HepG2 (cell line): ENCODE measurements around the gene GYS1. TPM values are rescaled to one million over a fixed set of nuclear protein-coding genes. Genes with fewer than 3 reads are reported as not detected.

Experiments used
- ATAC-seq: fragments of 200-7000 bp; cut with Tn5 transposase; 3 replicates; pipeline ENCODE4 v1.9.1; 2020; ENCODE audit warnings: mild to moderate bottlenecking, moderate library complexity
- Bru-seq: library from RNA; stranded (reverse); fragments of 400-500 nt; gene quantifications from one replicate; lab custom pipeline; 2021; lab: Mats Ljungman, UMichigan
- BruChase-seq, 2 experiments: library from RNA; stranded (reverse); fragments of 400-500 nt; gene quantifications; one replicate each; lab custom pipeline; 2021; lab: Mats Ljungman, UMichigan
- BruUV-seq: library from RNA; stranded (reverse); fragments of 400-500 nt; replicated peaks from 2 replicates; lab custom pipeline; 2021; lab: Mats Ljungman, UMichigan
- CTCF ChIA-PET: fragments of 300-600 bp; formaldehyde crosslinking; extraction: SDS; loops from one replicate; lab custom pipeline; 2021; ENCODE audit warnings: low total read pairs, inconsistent platforms, low intra/inter-chr PET ratio; lab: Yijun Ruan, JAX
- POLR2A ChIA-PET: fragments of 350-600 bp; sonication (Branson Sonifier 250); formaldehyde crosslinking; loops from one replicate; lab custom pipeline; 2020; ENCODE audit warnings: antibody characterized with exemption, inconsistent platforms; lab: Yijun Ruan, JAX
- DNase-seq: peaks from one replicate; pipeline ENCODE4 v3.0.0-alpha.2; 2015; ENCODE audit warnings: low spot score
- FAIRE-seq: peaks from 3 replicates; lab custom pipeline; 2011; peaks lifted over from hg19 to GRCh38; lab: Jason Lieb, UNC
- H2AFZ ChIP-seq: one replicate; pipeline ENCODE4 v1.6.1; 2011; ENCODE audit warnings: low read length, inconsistent platforms
- H3K27ac ChIP-seq: fragments of 300-600 bp; 3 replicates; pipeline ENCODE4 v1.8.0; 2011; ENCODE audit warnings: mixed run types, mild to moderate bottlenecking, mixed read lengths, low read length, inconsistent platforms; ENCODE audit not compliant: insufficient read depth; ENCODE audit errors: extremely low read length
- H3K27me3 ChIP-seq, 2 experiments: fragments of 200-600 bp in 1 of 2; 2 replicates in 1 of 2; 3 replicates in 1 of 2; pipeline versions ENCODE4 v1.6.0 to v1.8.0; 2011; ENCODE audit warnings: low read length in 2 of 2, mild to moderate bottlenecking in 2 of 2, moderate library complexity in 2 of 2, inconsistent platforms in 1 of 2; ENCODE audit not compliant: insufficient read depth in 2 of 2, control insufficient read depth in 1 of 2
- H3K36me3 ChIP-seq, 2 experiments: fragments of 200-600 bp in 1 of 2; replicated peaks in 1 of 2; 2 replicates in 1 of 2; 3 replicates in 1 of 2; pipeline versions ENCODE4 v1.5.1 to v1.8.0; 2011; ENCODE audit warnings: low read length in 2 of 2, inconsistent platforms in 1 of 2; ENCODE audit not compliant: insufficient read depth in 2 of 2, control insufficient read depth in 1 of 2
- H3K4me1 ChIP-seq: 2 replicates; pipeline ENCODE4 v1.5.1; 2012; ENCODE audit warnings: low read length, inconsistent platforms; ENCODE audit not compliant: insufficient read depth
- H3K4me2 ChIP-seq: 2 replicates; pipeline ENCODE4 v1.6.0; 2011; ENCODE audit warnings: low read depth, low read length, inconsistent platforms
- H3K4me3 ChIP-seq, 3 experiments: fragments of 200-600 bp in 1 of 3; sonication (generic), shearing (Covaris generic) in 1 of 3; replicated peaks in 1 of 3; 2 replicates each; pipeline ENCODE4 v1.5.1; 2011 to 2016; ENCODE audit warnings: low read length in 3 of 3, inconsistent platforms in 2 of 3, low read depth in 2 of 3, mild to moderate bottlenecking in 2 of 3, control low read depth in 1 of 3, mixed read lengths in 1 of 3; ENCODE audit not compliant: insufficient read depth in 1 of 3
- H3K79me2 ChIP-seq: one replicate; pipeline ENCODE4 v1.6.1; 2011; ENCODE audit warnings: low read length, inconsistent platforms; ENCODE audit not compliant: insufficient read depth
- H3K9ac ChIP-seq: 2 replicates; pipeline ENCODE4 v1.6.0; 2011; ENCODE audit warnings: mild to moderate bottlenecking, low read depth, low read length, inconsistent platforms; ENCODE audit not compliant: insufficient read depth
- H3K9me3 ChIP-seq: 2 replicates; pipeline ENCODE4 v1.5.1; 2012; ENCODE audit warnings: mild to moderate bottlenecking, low read length
- H4K20me1 ChIP-seq: 2 replicates; pipeline ENCODE4 v1.6.0; 2011; ENCODE audit warnings: inconsistent platforms, mild to moderate bottlenecking, low read length, moderate library complexity; ENCODE audit not compliant: insufficient read depth
- DRAP1 ChIP-seq: IDR thresholded peaks from 2 replicates; pipeline ENCODE4 v1.6.1; 2016; ENCODE audit warnings: missing genetic modification reagents, missing compliant biosample characterization
- ELF1 ChIP-seq: sonication (generic); formaldehyde crosslinking; IDR thresholded peaks from 2 replicates; pipeline ENCODE4 v1.4.0; 2020; ENCODE audit warnings: missing genetic modification reagents
- HDAC1 ChIP-seq: sonication (generic); formaldehyde crosslinking; IDR thresholded peaks from 2 replicates; pipeline ENCODE4 v1.5.1; 2020; ENCODE audit warnings: mild to moderate bottlenecking, missing genetic modification reagents
- MAZ ChIP-seq, 2 experiments: sonication (generic) in 1 of 2; formaldehyde crosslinking in 1 of 2; IDR thresholded peaks; 2 replicates each; pipeline versions ENCODE4 v1.5.0 to v1.6.1; 2012 to 2020; ENCODE audit warnings: low read depth in 2 of 2, mild to moderate bottlenecking in 2 of 2, borderline replicate concordance in 1 of 2, improper control_type of control experiment in 1 of 2, low read length in 1 of 2, missing genetic modification reagents in 1 of 2, moderate library complexity in 1 of 2
- MIXL1 ChIP-seq: IDR thresholded peaks from 2 replicates; pipeline ENCODE4 v1.6.1; 2016
- RBM39 ChIP-seq: fragments of 200-400 bp; formaldehyde crosslinking; IDR thresholded peaks from one replicate; pipeline ENCODE4 v1.6.1; 2018; ENCODE audit warnings: antibody characterized with exemption, mild to moderate bottlenecking, low read depth, low read length; ENCODE audit not compliant: poor library complexity, severe bottlenecking
- SMAD3 ChIP-seq: sonication (generic); formaldehyde crosslinking; IDR thresholded peaks from 2 replicates; pipeline ENCODE4 v1.4.0; 2020; ENCODE audit warnings: missing genetic modification reagents
- SNAPC2 ChIP-seq: sonication (generic); formaldehyde crosslinking; IDR thresholded peaks from 2 replicates; pipeline ENCODE4 v1.8.1; 2022; ENCODE audit warnings: mild to moderate bottlenecking, missing genetic modification reagents
- SSRP1 ChIP-seq: IDR thresholded peaks from 2 replicates; pipeline ENCODE4 v1.6.1; 2016; ENCODE audit warnings: control low read depth
- TAF15 ChIP-seq: fragments of 200-400 bp; formaldehyde crosslinking; IDR thresholded peaks from one replicate; pipeline ENCODE4 v1.6.1; 2018; ENCODE audit warnings: mild to moderate bottlenecking, low read depth, low read length; ENCODE audit not compliant: poor library complexity, severe bottlenecking
- ZBTB42 ChIP-seq: sonication (generic); formaldehyde crosslinking; IDR thresholded peaks from 2 replicates; pipeline ENCODE4 v1.5.0; 2020; ENCODE audit warnings: mild to moderate bottlenecking, missing genetic modification reagents
- ZBTB44 ChIP-seq: sonication (generic); formaldehyde crosslinking; IDR thresholded peaks from 2 replicates; pipeline ENCODE4 v1.4.0; 2020; ENCODE audit warnings: missing genetic modification reagents
- ZNF101 ChIP-seq: sonication (generic); formaldehyde crosslinking; IDR thresholded peaks from 2 replicates; pipeline ENCODE4 v1.4.0; 2020; ENCODE audit warnings: mild to moderate bottlenecking, low read depth, missing genetic modification reagents, borderline replicate concordance
- ZNF543 ChIP-seq: sonication (generic); formaldehyde crosslinking; IDR thresholded peaks from 2 replicates; pipeline ENCODE4 v1.4.0; 2020; ENCODE audit warnings: mild to moderate bottlenecking, missing genetic modification reagents
- ZSCAN9 ChIP-seq: IDR thresholded peaks from 2 replicates; pipeline ENCODE4 v1.6.1; 2016; ENCODE audit warnings: borderline replicate concordance
- WGBS: methylation state at CpG from one replicate; pipeline ENCODE4 v1.1.6; 2017; ENCODE audit warnings: low lambda C conversion rate; 5-methylcytosine and 5-hydroxymethylcytosine counted together
- in situ Hi-C: cut with HindIII; loops from 2 replicates; pipeline ENCODE4 v1.10.0; 2017; ENCODE audit warnings: low pct_unique_long_range_greater_than_20kb; ENCODE audit not compliant: extremely low pct_ligation_motif_present
- intact Hi-C: fragments of 100-400 bp; cut with micrococcal nuclease; formaldehyde crosslinking; loops from one replicate; pipeline ENCODE4 v1.10.0; 2022; ENCODE audit not compliant: unreplicated experiment
- long read RNA-seq, 2 experiments: library from RNA in 1 of 2; library from polyadenylated mRNA in 1 of 2; stranded (forward) in 1 of 2; unstranded in 1 of 2; transcript quantifications; one replicate each; pipeline ENCODE4 v2.0.0, GENCODE V29; 2019 to 2022
- polyA minus RNA-seq, 3 experiments: library from RNA; depleted of rRNA, polyadenylated mRNA; stranded (reverse); fragments of >200 nt; gene quantifications; 2 replicates each; pipeline ENCODE4 v1.2.3, GENCODE V29; 2011; ENCODE audit warnings: low replicate concordance in 1 of 3
- polyA plus RNA-seq, 8 experiments: library from polyadenylated mRNA; depleted of rRNA in 3 of 8; stranded (reverse) in 7 of 8; unstranded in 1 of 8; fragments of >200 nt; fragmentation: Illumina TruSeq in 4 of 8; extraction: Trizol in 4 of 8; gene quantifications; 2 replicates each; pipeline versions ENCODE4 v1.2.1 to v1.2.3, GENCODE V29; 2011 to 2016; ENCODE audit warnings: low read depth in 4 of 8, missing spikeins in 1 of 8, mixed read lengths in 1 of 8; ENCODE audit not compliant: insufficient read depth in 1 of 8
- total RNA-seq, 5 experiments: library from RNA; depleted of rRNA; stranded (reverse); fragments of >200 nt; fragmentation: Illumina TruSeq; extraction: Trizol; gene quantifications; 2 replicates each; pipeline ENCODE4 v1.2.3, GENCODE V29; 2016; ENCODE audit warnings: low read depth in 1 of 5

The GYS1 gene
- 16.4 and 18.4 TPM in 2 replicates for total RNA-seq (2016; rRNA removed; fragmentation: Illumina TruSeq; extraction: Trizol)
- total RNA-seq (2016; cell fraction: cytosol; rRNA removed; fragmentation: Illumina TruSeq; extraction: Trizol; ENCODE audit: low read depth) = 5.2 and 5.3 TPM in 2 replicates
- total RNA-seq (2016; cell fraction: insoluble cytoplasmic fraction; rRNA removed; fragmentation: Illumina TruSeq; extraction: Trizol) = 13.3 and 20.4 TPM in 2 replicates
- 4.9 and 5.1 TPM in 2 replicates for total RNA-seq (2016; cell fraction: membrane; rRNA removed; fragmentation: Illumina TruSeq; extraction: Trizol)
- 17.7 and 22.5 TPM in 2 replicates for total RNA-seq (2016; cell fraction: nucleus; rRNA removed; fragmentation: Illumina TruSeq; extraction: Trizol)
- 34.3 and 42.1 TPM in 2 replicates for polyA plus RNA-seq (2011; rRNA removed)
- polyA plus RNA-seq (2011; cell fraction: cytosol; rRNA removed) = 15.4 and 24.0 TPM in 2 replicates
- 43.8 and 62.9 TPM in 2 replicates for polyA plus RNA-seq (2011; cell fraction: nucleus; rRNA removed)
- polyA plus RNA-seq (2012) = 10.2 and 20.0 TPM in 2 replicates
- polyA plus RNA-seq (2016; cell fraction: cytosol; fragmentation: Illumina TruSeq; extraction: Trizol; ENCODE audit: low read depth) = 1.1 and 1.4 TPM in 2 replicates
- 10.8 and 15.0 TPM in 2 replicates for polyA plus RNA-seq (2016; cell fraction: insoluble cytoplasmic fraction; fragmentation: Illumina TruSeq; extraction: Trizol; ENCODE audit: low read depth)
- 2.9 and 3.5 TPM in 2 replicates for polyA plus RNA-seq (2016; cell fraction: membrane; fragmentation: Illumina TruSeq; extraction: Trizol; ENCODE audit: low read depth)
- 28.6 and 30.1 TPM in 2 replicates for polyA plus RNA-seq (2016; cell fraction: nucleus; fragmentation: Illumina TruSeq; extraction: Trizol; ENCODE audit: insufficient read depth, low read depth)
- 85.1 and 134 TPM in 2 replicates for polyA minus RNA-seq (2011; rRNA and poly(A)+ RNA removed; ENCODE audit: low replicate concordance)
- polyA minus RNA-seq (2011; cell fraction: cytosol; rRNA and poly(A)+ RNA removed) = 22.2 and 28.2 TPM in 2 replicates
- 26.5 and 44.0 TPM in 2 replicates for polyA minus RNA-seq (2011; cell fraction: nucleus; rRNA and poly(A)+ RNA removed)
- Bru-seq, nascent RNA = percentile 58 among the genes with signal in this experiment
- BruChase-seq, experiment 1, labeled RNA remaining after a 6-hour chase = percentile 55 among the genes with signal in this experiment
- BruChase-seq, experiment 2, labeled RNA remaining after a 2-hour chase = percentile 60 among the genes with signal in this experiment
- long read RNA-seq, experiment 1, partial matches to known transcripts = 1 of 10 reads
- long read RNA-seq, experiment 1, other reads (novel, unspliced or antisense) = 8 of 10 reads
- long read RNA-seq, experiment 2, transcript GYS1-202 (16 exons, 3,574 nt) = major isoform, 11 of 31 reads
- long read RNA-seq, experiment 2, partial matches to known transcripts = 10 of 31 reads
- long read RNA-seq, experiment 2, other reads (novel, unspliced or antisense) = 10 of 31 reads

DNA sequence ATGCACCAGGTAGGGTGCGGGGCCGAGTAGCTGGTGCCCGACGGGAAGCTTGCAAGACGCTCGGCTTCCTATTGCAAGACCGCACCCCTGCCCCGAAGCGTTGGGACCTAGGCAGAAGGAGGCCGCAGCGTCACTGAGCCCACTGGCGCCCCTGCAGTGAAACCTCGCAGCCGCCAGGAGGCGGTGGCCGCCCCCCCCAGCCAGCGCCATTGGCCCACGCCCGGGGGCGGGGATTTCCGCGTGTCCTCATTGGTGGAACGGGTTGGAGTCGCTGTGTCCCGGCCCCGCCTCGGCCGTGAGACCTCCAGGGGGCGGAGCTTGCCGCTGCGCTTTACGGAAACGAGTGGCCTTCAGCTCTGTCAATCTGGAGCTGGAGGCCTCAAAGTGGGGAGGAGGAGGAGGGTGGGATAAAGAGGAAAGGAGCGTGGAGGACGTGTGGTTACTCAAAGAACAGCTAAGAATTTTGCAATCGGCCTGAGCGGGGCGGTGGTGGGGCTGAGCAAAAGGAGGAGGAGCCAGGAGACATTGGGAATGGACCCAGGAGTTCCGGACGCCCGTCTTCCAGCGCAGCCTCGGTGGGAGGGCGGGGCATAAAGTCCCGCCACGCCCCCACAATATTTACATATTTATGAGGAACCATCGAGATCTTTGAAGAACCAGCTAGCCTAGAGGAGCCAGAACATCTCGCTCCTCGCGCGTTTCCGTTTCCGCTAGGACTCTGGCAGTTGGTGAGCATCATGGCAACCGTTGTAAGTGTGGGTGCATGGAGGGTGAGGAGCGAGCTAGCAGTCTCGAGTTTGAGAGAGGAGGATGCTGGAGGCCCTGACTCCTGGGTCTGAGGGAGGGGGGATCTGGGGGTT, at the start of gene GYS1, which contains the start of gene RUVBL2:
GYS1 (minus strand) TSS at position 135 of the 860 bp plus-strand sequence. CDS start 197 bp downstream, outside the sequence.
RUVBL2 (plus strand) TSS at position 713 of the 860 bp plus-strand sequence; CDS start at position 738, 25 bp downstream.
- ChIA-PET POLR2A (interaction anchor here (0.5 to 3.7 kb wide), 35 partner anchors 9 to 683 kb away, joined by 3 to 57 read pairs (median 5); partner anchors contain the start of genes ALDH16A1, BAX, FTL and HRC), CTCF (no interaction called here)
- Histone ChIP-seq H3K9me3 (no peaks in the 10 kb centered on the region), H3K36me3 (peaks cover 4 to 10% of the 10 kb centered on the region in 2 experiments; a peak in 4 of 5 replicates), H3K27ac (peak within 1 kb of the TSS; percentile 80), H4K20me1 (no peaks in the 10 kb centered on the region), H3K79me2 (peaks cover 59% of the 10 kb centered on the region), H3K9ac (peak within 1 kb of the TSS; percentile 85), H3K4me3 (peak within 1 kb of the TSS; percentile 90 to 98 (median 98)), H3K4me2 (peak within 1 kb of the TSS; percentile 93), H3K27me3 (no peaks in the 10 kb centered on the region; a peak in 1 of 5 replicates), H3K4me1 (peaks cover 41% of the 10 kb centered on the region), H2AFZ (peak within 1 kb of the TSS; percentile 29)
- DNase-seq (peak; percentile 99), ATAC-seq (peak; percentile 90), FAIRE-seq (peak; percentile 98)
- BruUV-seq = no TSS peak
- in situ Hi-C loops (no loop called here), intact Hi-C loops (no loop called here)
- WGBS = 1% methylated on average over 21 of the region's 56 CpGs
- peak; percentile 89 for TF ChIP-seq MAZ (IDR thresholded peaks at IDR 0.05; ENCODE audit: borderline replicate concordance, low read depth, low read length)
- TF ChIP-seq MAZ (CRISPR knock-in tag; IDR thresholded peaks at IDR 0.05; ENCODE audit: low read depth) = no peak; the same call in none of the 2 replicates
- TF ChIP-seq ZBTB42 = no peak
- TF ChIP-seq HDAC1 (CRISPR knock-in tag) = peak; percentile 70
- TF ChIP-seq ZNF543 (CRISPR knock-in tag) = no peak
- TF ChIP-seq ELF1 (CRISPR knock-in tag) = peak; percentile 53
- TF ChIP-seq SNAPC2 (CRISPR knock-in tag) = peak; percentile 45; the same call in 1 of the 2 replicates
- peak; percentile 91 for TF ChIP-seq DRAP1 (CRISPR knock-in tag)
- TF ChIP-seq ZSCAN9 = peak; percentile 51
- peak; percentile 9; the same call in 1 of the 2 replicates for TF ChIP-seq MIXL1 (CRISPR knock-in tag)
- TF ChIP-seq SMAD3 (CRISPR knock-in tag) = 0 out of 2 replicates have a peak, but pooled peaks have one; percentile 5
- peak; percentile 89 for TF ChIP-seq RBM39
- no peak for TF ChIP-seq SSRP1
- TF ChIP-seq ZNF101 = no peak
- 0 out of 2 replicates have a peak, but pooled peaks have one; percentile 38 for TF ChIP-seq ZBTB44 (CRISPR knock-in tag)
- peak; percentile 74 for TF ChIP-seq TAF15
